HG03439 (cell line): ENCODE results near the gene FEM1B.

Experiments used
- ATAC-seq: cut with Tn5 transposase; IDR thresholded peaks from one replicate; pipeline ENCODE4 v1.9.1; 2021; ENCODE audit warnings: mild to moderate bottlenecking, moderate library complexity; ENCODE audit not compliant: unreplicated experiment

FEM1B gene

GRCh38 chr15:68258692-68259091 is 18.9 kb upstream of the FEM1B start:
- no peak for ATAC-seq

- ATAC-seq, result no peak
Observed at GRCh38 chr15:68259883-68260282, 17.7 kb upstream of the FEM1B start.

DNA sequence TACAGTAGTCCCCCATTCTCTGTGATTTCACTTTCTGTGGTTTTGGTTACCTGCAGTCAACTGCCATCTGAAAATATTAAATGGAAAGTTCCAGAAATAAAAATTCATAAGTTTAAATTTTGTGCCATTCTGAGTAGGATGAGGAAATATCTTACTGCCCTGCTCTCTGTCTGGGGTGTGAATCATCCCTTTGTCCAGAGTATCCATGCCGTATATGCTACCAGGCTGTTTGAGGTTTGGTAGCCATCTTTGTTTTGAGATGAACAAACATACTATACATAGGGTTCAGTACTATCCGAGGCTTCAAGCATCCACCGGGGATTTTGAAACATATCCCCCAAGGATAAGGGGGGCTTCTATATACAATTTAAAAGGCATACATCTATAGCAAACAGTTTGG is 16.3 kb upstream of the FEM1B start:
- no peak for ATAC-seq

- no peak for ATAC-seq
Observed at GRCh38 chr15:68261980-68262379, 15.6 kb upstream of the FEM1B start.

- no peak for ATAC-seq
Observed at GRCh38 chr15:68262514-68263356, 14.8 kb upstream of the FEM1B start.

DNA sequence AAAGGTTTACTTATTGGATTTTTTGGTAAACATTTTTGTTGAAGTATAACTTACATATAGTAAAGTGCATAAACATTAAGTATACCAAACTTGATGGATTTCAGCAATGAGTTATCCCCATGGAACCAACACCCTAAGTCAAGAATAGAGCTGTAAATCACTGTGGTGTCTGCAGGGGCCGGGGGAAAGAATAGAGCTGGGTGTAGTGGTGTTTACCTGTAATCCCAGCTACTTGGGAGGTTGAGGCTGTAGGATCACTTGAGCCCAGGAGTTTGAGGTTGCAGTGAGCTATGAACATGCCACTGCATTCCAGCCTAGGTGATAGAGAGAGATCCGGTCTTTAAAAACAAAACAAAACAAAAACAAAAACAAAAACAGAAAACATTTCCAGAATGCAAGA is 13.3 kb upstream of the FEM1B start:
- ATAC-seq, result no peak

- no peak for ATAC-seq
Observed at GRCh38 chr15:68265081-68265480, 12.5 kb upstream of the FEM1B start.

DNA sequence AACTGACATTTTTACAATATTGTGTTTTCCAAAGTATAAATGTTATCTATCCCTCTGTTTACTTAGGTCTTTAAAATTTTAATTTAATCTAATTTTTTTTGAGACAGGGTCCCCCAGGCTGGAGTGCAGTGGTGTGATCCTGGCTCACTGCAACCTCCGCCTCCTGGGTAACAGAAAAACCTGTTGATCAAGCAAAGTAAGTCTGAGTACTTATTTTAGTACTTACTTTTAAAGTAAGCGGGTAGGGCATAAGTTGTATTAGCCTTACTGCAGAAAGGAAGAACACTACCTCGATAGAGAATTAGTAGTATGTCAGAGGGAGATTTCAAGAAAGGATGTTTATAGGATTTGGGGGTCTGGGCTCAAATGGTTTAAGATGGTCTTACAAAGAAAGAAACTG is 11.9 kb upstream of the FEM1B start:
- no peak for ATAC-seq

GRCh38 chr15:68268405-68268804 is 9.1 kb upstream of the FEM1B start:
- ATAC-seq, result no peak

DNA sequence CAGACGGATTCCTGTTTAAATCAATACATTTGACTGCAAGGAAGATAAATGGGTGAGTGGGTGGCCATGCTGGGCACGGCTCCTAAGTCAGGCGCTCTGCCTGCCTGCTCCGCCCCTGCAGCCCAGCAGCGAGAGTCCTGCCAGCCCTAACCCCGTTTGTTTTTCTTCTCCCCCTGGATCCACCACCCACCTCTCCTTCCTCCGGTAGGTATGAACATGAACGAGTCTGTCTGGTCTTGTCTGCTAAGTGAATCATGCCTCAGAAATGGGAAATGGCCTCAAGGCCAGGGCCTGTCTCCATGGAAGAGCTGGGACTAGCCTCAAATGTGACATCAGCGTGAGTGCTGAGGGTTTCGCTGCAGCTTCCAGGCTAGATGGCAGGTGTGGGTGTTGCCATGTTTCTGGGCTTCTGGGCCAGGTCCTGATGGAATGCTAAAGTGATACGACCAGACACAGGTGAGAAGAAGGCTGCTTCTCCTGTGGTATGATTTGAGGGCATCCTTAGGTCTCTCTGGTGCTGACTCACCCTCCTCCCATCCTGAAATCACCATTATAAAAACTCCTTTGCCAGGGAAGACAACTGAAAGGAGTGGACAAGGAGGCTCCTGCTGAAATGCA is 5.6 kb upstream of the FEM1B start:
- ATAC-seq, result no peak

GRCh38 chr15:68272721-68273271 is 4.7 kb upstream of the FEM1B start:
- ATAC-seq, result no peak

- ATAC-seq, result no peak
Observed at GRCh38 chr15:68274201-68274848, 3.2 kb upstream of the FEM1B start.

DNA sequence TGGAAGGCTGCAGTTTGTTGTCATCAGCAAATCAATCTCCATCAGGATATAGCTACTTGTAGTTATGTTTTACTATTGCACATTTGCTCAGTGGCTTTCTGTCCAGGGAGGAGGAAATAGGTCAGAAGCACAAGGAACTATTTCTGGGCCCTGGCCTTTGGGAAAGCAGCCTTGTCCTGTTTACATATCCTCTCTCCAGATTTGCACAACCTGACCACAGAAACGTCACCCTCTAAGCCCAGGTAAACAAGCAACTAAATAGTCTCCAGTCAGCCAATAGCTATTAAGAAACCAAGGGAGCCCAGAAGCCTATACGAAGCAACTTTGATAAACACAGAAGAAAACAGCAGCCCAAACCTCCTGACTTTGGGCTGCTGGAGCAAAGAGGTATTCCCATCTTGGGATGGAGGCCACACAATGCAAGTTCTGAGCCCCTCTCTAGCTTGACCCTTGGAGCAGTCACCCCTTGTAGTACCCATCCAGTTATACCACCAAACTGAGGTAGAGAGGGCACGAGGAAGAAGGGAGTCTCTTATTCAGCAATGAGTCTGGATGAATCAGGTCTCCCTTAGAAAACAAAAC is 2.3 kb upstream of the FEM1B start:
- ATAC-seq, result no peak

- ATAC-seq, result no peak
Observed at GRCh38 chr15:68276668-68277067, 877 bp upstream of the FEM1B start.

DNA sequence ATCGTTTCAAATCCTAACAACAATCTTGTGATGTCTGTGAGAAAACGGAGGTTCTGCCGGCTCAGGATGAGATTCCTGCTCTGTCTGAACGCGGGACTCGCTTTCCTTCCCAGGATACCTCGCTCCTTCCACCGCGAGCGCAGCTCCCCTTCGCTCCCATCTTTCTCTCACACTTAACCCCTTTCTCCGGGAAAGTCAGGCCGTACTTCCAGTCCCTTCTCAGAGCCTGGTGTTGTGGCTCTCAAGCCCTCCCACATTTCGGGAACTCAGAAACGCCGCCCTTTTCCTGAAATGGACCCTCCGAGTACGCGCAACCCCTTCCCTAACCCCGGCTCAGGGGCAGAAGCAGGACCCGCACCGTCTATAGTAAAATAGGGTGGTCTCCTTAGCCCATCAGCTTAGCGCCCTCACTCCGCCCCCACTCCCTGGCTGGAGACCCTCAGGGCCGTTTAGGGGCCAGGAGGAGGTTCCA is 378 bp upstream of the FEM1B start:
- no peak for ATAC-seq

GRCh38 chr15:68278345-68278594 is 725 bp downstream of the FEM1B start:
- ATAC-seq, result no peak

GRCh38 chr15:68278595-68279405 is 1.3 kb downstream of the FEM1B start:
- peak; percentile 6 for ATAC-seq

GRCh38 chr15:68279779-68280753 is 2.5 kb downstream of the FEM1B start:
- no peak for ATAC-seq

DNA sequence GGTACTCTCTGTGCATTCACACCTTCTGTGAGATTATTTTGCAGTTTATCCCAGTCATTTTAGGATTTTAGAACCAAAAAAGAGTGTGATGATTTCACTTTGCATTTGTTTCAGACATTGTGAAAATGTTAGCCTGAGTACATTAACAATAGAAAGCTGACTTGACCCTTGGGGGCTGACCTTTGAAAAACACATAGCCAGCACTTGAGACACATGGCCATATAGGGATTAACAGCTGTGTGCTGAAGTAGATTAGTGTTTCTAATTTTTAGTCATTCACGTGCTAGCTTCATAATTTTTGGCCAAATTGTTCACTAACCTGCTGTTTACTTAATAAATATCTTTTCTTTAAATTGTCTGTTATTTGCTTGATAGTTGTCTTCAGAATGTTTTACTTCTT is 3.5 kb downstream of the FEM1B start:
- ATAC-seq, result no peak

DNA sequence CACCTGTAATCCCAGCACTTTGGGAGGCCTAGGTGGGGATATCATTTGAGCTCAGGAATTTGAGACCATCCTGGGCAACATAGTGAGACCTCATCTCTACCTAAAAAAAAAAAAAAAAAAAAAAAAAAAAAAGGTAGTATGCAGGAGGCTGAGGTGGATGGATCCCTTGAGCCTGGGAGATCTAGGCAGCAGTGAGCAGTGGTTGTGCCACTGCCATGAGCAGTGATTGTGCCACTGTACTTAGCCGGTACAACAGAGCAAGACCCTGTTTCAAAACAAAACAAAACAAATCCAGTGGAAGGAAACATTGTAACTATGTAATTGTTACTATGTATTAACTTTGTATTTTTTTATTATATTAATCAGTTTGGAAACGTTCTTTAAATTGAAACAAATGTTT is 5.9 kb downstream of the FEM1B start:
- no peak for ATAC-seq
